Upper lobe of left lung (tissue), 4 donors: ENCODE measurements around the gene SPTSSB.

Experiments used
- EP300 ChIP-seq, 4 donors: sonication (generic); formaldehyde crosslinking; IDR thresholded peaks; one replicate each; pipeline ENCODE4 v1.5.1; 2017; ENCODE audit warnings: antibody characterized with exemption in 4 of 4, control low read depth in 2 of 4
- POLR2A ChIP-seq, 4 donors: fragments of 450-650 bp; IDR thresholded peaks; one replicate each; pipeline ENCODE4 v1.5.1; 2016 to 2017; ENCODE audit warnings: antibody characterized with exemption in 4 of 4, mild to moderate bottlenecking in 2 of 4
- POLR2AphosphoS5 ChIP-seq, 2 donors: sonication (generic); formaldehyde crosslinking; IDR thresholded peaks; one replicate each; pipeline ENCODE4 v1.5.1; 2017; ENCODE audit warnings: antibody characterized with exemption in 2 of 2
- TF ChIP-seq, protein P1 (sequence below), 6 experiments: fragments of 450-650 bp in 4 of 6; fragments of 200-600 bp in 2 of 6; sonication (generic) in 2 of 6; IDR thresholded peaks; one replicate each; pipeline ENCODE4 v1.5.1; 2016 to 2019; ENCODE audit warnings: antibody characterized with exemption in 6 of 6

DNA sequence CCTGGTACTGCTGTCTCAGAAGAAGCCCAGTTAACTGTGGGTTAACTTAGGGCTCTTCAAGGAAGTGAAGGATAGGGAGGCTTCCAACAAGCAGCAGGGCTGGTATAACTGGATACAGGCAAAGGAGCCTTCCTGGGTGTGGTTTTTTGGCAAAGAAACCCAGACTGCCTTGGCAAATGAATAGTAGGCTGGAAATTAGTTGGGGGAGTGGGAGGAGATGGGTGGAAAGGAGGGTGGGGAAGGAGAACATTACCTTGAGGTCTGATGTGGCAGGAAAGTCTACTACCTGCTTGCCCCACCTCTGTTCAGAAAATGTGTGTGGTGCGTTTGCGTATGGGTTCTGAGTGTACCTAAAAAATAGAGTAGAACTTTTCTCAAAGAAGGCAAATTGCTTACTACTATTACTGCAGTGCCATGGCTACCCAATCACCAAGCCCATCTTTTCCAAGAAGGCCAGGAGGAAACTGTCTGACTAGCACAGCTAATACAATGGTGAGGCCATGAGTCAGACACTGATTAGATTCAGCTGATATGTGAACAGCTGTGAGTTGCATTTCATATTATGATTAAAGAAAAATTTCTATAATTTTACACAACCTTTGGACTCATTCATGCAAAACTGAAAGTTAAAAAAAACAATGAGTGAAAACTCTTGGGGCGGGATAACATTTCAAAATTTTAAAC lies 55.2 kb downstream of the SPTSSB start:
- TF ChIP-seq, protein P1, sequence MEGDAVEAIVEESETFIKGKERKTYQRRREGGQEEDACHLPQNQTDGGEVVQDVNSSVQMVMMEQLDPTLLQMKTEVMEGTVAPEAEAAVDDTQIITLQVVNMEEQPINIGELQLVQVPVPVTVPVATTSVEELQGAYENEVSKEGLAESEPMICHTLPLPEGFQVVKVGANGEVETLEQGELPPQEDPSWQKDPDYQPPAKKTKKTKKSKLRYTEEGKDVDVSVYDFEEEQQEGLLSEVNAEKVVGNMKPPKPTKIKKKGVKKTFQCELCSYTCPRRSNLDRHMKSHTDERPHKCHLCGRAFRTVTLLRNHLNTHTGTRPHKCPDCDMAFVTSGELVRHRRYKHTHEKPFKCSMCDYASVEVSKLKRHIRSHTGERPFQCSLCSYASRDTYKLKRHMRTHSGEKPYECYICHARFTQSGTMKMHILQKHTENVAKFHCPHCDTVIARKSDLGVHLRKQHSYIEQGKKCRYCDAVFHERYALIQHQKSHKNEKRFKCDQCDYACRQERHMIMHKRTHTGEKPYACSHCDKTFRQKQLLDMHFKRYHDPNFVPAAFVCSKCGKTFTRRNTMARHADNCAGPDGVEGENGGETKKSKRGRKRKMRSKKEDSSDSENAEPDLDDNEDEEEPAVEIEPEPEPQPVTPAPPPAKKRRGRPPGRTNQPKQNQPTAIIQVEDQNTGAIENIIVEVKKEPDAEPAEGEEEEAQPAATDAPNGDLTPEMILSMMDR (IDR thresholded peaks at IDR 0.05), result no peak
- no peak for TF ChIP-seq EP300 (IDR thresholded peaks at IDR 0.05)
- no peak for TF ChIP-seq POLR2A (IDR thresholded peaks at IDR 0.05)
- no peak for TF ChIP-seq POLR2AphosphoS5 (IDR thresholded peaks at IDR 0.05)
